Naive thymus-derived CD8-positive, alpha-beta T cell (primary cell): ENCODE data around the gene RPTN. TPM values are rescaled to one million over a fixed set of nuclear protein-coding genes. Genes with fewer than 3 reads are reported as not detected.
"Not testable (repeated sequence)": the region's sequence is repeated elsewhere in the genome, so short reads cannot be mapped to it uniquely, and the experiment has no call there.

Source experiments
- ATAC-seq, 2 donors: fragments of 150-1000 bp; cut with Tn5 transposase in 1 of 2; sonication (Bioruptor Pico), chemical (Tn5 transposase) in 1 of 2; 1 replicate in 1 of 2; 2 replicates in 1 of 2; pipeline ENCODE4 v1.10.0; 2021; ENCODE audit warnings: mild to moderate bottlenecking in 2 of 2, moderate library complexity in 2 of 2
- POLR2A ChIA-PET: fragments of 350-600 bp; sonication (Branson Sonifier 250); formaldehyde crosslinking; loops from one replicate; lab custom pipeline; 2021; ENCODE audit warnings: antibody characterized with exemption; lab: Charles Lee
- DNase-seq, 10 donors: peaks; one replicate each; pipeline versions ENCODE4 v3.0.0 to v3.0.0-alpha.2; 2020 to 2022
- H3K27ac Mint-ChIP-seq, 10 donors: one replicate each; pipeline ENCODE4 v1.8.0; 2020 to 2022; ENCODE audit warnings: mild to moderate bottlenecking in 10 of 10, mixed read lengths in 10 of 10, moderate library complexity in 4 of 10, inconsistent platforms in 1 of 10
- H3K27me3 Mint-ChIP-seq, 5 donors: one replicate each; pipeline ENCODE4 v1.8.0; 2021 to 2022; ENCODE audit warnings: mixed read lengths in 5 of 5
- H3K36me3 Mint-ChIP-seq, 3 donors: one replicate each; pipeline ENCODE4 v1.8.0; 2020 to 2022; ENCODE audit warnings: mixed read lengths in 3 of 3, mild to moderate bottlenecking in 2 of 3, inconsistent platforms in 1 of 3
- H3K4me1 Mint-ChIP-seq, 4 donors: one replicate each; pipeline ENCODE4 v1.8.0; 2021 to 2022; ENCODE audit warnings: mixed read lengths in 4 of 4
- H3K4me3 Mint-ChIP-seq, 10 donors: one replicate each; pipeline ENCODE4 v1.8.0; 2020 to 2022; ENCODE audit warnings: mild to moderate bottlenecking in 10 of 10, mixed read lengths in 10 of 10, moderate library complexity in 6 of 10, inconsistent platforms in 1 of 10
- H3K9me3 Mint-ChIP-seq, 9 donors: one replicate each; pipeline ENCODE4 v1.8.0; 2020 to 2022; ENCODE audit warnings: mixed read lengths in 9 of 9, mild to moderate bottlenecking in 3 of 9, inconsistent platforms in 1 of 9, moderate library complexity in 1 of 9
- polyA plus RNA-seq, 3 donors: library from polyadenylated mRNA; unstranded; fragments of 300-500 nt; fragmentation: Illumina TruSeq; gene quantifications; one replicate each; pipeline ENCODE4 v1.2.3, GENCODE V29; 2021
- total RNA-seq, 8 experiments: library from RNA in 2 of 8; stranded (reverse) in 2 of 8; gene quantifications; one replicate each; pipeline ENCODE4 v1.2.3 and lab custom pipeline; 2021 to 2026

Gene RPTN
- total and polyA plus RNA-seq, 5 experiments from 2014 or later = not detected

DNA sequence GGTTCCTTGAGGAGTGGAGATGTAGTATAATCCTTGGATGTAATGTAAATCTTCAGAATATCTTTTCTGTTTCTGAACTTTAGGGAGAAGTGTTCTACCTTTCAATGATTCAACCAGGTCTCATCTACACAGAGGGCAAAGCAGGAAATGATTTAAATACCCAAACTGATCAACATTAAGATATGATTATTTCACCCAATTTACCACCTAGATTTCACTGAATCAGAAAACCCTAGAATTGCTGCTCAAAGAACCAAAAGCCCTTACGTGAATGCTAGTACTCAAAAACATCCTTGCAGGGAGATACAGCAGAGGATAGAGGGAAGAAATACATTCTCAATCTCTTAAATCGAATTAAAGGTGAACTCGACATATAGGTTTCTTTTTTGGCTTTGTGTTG is 5.0 kb downstream of the RPTN start:
- POLR2A ChIA-PET = no interaction called here
- peaks cover 0 to 11% (median 4%) of the 10 kb centered on the region in 9 donors for H3K9me3 Mint-ChIP-seq
- no peak for DNase-seq
- H3K36me3 Mint-ChIP-seq = peaks cover 0 to 3% (median 0%) of the 10 kb centered on the region in 3 donors
- H3K4me3 Mint-ChIP-seq = no peak overlapping the region
- no peak for ATAC-seq
- H3K4me1 Mint-ChIP-seq = peaks cover 0 to 1% (median 0%) of the 10 kb centered on the region in 4 donors
- peak overlapping the region in 1 of 10 donors; percentile 32 for H3K27ac Mint-ChIP-seq
- peaks cover 2 to 14% (median 5%) of the 10 kb centered on the region in 5 donors for H3K27me3 Mint-ChIP-seq

DNA sequence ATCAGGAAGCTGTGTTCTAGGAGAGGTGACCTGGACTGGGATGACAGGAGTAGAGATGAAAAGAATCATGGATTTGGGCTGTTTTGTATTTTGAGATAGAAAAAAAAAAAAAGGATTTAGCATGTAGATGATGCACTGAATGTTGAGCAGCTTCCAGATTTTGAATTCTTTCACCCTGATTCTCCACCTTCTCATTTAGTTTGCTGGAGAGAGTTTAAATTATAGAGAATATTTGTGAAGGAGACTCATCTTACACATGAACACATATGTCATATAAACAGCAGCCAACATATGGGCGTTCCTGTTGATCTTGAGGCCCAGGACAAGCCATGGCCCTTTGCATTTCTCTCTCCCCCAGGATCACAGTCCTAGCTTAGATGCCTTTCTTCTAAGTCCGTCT is 7.4 kb downstream of the RPTN start:
- no peak for DNase-seq
- POLR2A ChIA-PET = interaction anchor here (0.7 kb wide), 1 partner anchor 154 kb away, joined by 3 read pairs; no protein-coding TSS in a partner anchor
- Mint-ChIP-seq H3K9me3 (peaks cover 0 to 30% (median 17%) of the 10 kb centered on the region in 9 donors), H3K27ac (no peak overlapping the region), H3K36me3 (peaks cover 0 to 18% (median 0%) of the 10 kb centered on the region in 3 donors), H3K4me1 (peaks cover 0 to 1% (median 0%) of the 10 kb centered on the region in 4 donors), H3K27me3 (peaks cover 5 to 17% (median 8%) of the 10 kb centered on the region in 5 donors), H3K4me3 (no peak overlapping the region)
- ATAC-seq = no peak

GRCh38 chr1:152148981-152149380 is 10.0 kb downstream of the RPTN start:
- peaks cover 10 to 30% (median 16%) of the 10 kb centered on the region in 5 donors for H3K27me3 Mint-ChIP-seq
- H3K4me3 Mint-ChIP-seq = no peak overlapping the region
- DNase-seq = no peak
- peaks cover 0 to 2% (median 0%) of the 10 kb centered on the region in 4 donors for H3K4me1 Mint-ChIP-seq
- POLR2A ChIA-PET = no interaction called here
- peaks cover 0 to 28% (median 4%) of the 10 kb centered on the region in 3 donors for H3K36me3 Mint-ChIP-seq
- peaks cover 0 to 42% (median 30%) of the 10 kb centered on the region in 9 donors for H3K9me3 Mint-ChIP-seq
- H3K27ac Mint-ChIP-seq = no peak overlapping the region
- no peak for ATAC-seq

DNA sequence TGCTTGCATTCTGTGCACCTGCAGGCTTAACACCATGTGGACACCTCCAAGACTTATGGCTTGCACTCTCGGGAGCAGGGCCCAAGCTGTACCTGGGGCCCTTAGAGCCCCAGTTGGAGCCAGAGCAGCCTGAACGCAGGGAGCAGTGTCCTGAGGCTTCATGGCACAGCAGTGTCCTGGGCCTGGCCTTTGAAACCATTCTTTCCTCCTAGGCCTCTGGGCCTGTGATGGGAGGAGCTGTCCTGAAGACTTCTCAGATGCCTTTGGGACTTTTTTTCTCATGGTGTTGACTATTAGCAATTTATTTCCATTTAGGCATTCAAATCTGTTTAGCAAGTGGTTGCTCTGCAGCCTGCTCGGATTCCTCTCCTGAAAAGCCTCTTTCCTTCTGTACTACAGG is 11.0 kb downstream of the RPTN start:
- no peak for ATAC-seq
- peaks cover 0 to 42% (median 30%) of the 10 kb centered on the region in 9 donors for H3K9me3 Mint-ChIP-seq
- no peak for DNase-seq
- H3K4me3 Mint-ChIP-seq = no peak overlapping the region
- H3K36me3 Mint-ChIP-seq = peaks cover 0 to 28% (median 4%) of the 10 kb centered on the region in 3 donors
- POLR2A ChIA-PET = no interaction called here
- H3K27ac Mint-ChIP-seq = no peak overlapping the region
- H3K4me1 Mint-ChIP-seq = peaks cover 0 to 2% (median 0%) of the 10 kb centered on the region in 4 donors
- peaks cover 12 to 39% (median 23%) of the 10 kb centered on the region in 5 donors for H3K27me3 Mint-ChIP-seq

DNA sequence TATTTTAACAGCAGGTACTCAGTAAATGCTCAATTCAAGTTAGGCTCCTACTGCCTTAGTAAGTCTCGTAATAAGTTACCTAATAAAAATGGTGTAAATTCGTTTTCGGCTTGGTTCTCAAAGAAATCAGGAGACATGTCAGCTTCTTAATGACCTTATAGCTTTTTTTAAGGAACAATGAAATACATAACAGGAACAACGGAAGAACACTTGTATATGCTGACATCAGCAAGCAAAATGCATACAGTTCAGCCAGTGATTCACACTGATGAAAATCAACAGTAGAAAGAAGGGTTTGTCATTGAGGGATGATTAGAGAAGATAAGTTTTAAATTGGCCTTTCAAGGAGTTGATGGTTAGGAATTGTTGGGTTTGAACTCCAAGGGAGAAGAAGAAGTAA is 13.3 kb downstream of the RPTN start:
- H3K27me3 Mint-ChIP-seq = peaks cover 15 to 32% (median 28%) of the 10 kb centered on the region in 5 donors
- no peak for DNase-seq
- peaks cover 0 to 28% (median 4%) of the 10 kb centered on the region in 3 donors for H3K36me3 Mint-ChIP-seq
- peaks cover 0 to 2% (median 0%) of the 10 kb centered on the region in 4 donors for H3K4me1 Mint-ChIP-seq
- ATAC-seq = no peak
- POLR2A ChIA-PET = no interaction called here
- H3K27ac Mint-ChIP-seq = no peak overlapping the region
- peaks cover 0 to 42% (median 30%) of the 10 kb centered on the region in 9 donors for H3K9me3 Mint-ChIP-seq
- H3K4me3 Mint-ChIP-seq = no peak overlapping the region

DNA sequence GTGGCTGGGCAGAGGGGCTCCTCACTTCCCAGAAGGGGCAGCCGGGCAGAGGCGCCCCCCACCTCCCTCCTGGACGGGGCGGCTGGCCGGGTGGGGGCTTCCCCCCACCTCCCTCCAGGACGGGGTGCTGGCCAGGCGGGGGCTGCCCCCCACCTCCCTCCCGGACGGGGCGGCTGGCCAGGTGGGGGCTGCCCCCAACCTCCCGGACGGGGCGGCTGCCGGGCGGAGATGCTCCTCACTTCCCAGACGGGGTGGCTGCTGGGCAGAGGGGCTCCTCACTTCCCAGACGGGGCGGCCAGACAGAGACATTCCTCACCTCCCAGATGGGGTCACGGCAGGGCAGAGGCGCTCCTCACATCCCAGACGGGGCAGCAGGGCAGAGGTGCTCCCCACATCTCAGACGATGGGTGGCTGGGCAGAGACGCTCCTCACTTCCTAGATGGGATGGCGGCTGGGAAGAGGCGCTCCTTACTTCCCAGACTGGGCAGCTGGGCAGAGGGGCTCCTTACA is 14.3 kb downstream of the RPTN start:
- POLR2A ChIA-PET = not testable (repeated sequence)

DNA sequence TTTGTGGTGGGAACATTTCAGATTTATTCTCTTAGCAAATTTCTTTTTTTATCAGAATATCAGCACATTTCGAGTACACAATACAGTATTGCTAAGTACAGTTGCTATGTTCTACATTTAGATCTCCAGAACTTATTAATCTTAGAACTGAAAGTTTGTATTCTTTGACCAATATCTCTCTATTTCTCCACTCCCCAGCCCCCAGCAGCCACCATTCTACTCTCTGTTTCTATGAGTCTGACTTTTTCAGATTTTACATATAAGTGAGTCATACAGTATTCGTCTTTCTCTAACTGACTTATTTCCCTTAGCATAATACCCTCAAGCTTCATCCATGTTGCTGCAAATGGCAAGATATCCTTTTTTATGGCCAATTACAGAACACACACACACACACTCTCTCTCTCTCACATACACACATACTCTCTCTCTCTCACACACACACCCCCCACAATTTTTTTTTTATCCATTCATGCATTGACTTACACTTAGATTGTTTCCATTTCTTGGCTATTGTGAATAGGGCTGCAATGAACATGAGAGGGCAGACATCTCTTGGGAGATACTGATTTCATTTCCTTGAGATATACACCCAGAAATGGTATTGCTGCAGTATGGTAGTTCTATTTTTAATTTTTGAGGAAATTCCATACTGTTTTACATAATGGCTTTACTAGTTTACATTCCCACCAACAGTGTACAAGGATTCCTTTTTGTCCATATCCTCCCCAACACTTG is 15.7 kb downstream of the RPTN start:
- Mint-ChIP-seq H3K36me3 (peaks cover 0 to 19% (median 4%) of the 10 kb centered on the region in 3 donors), H3K9me3 (peaks cover 0 to 25% (median 19%) of the 10 kb centered on the region in 9 donors), H3K27me3 (peaks cover 27 to 43% (median 39%) of the 10 kb centered on the region in 5 donors), H3K4me1 (peaks cover 0 to 2% (median 0%) of the 10 kb centered on the region in 4 donors), H3K4me3 (no peak overlapping the region), H3K27ac (no peak overlapping the region)
- no peak for ATAC-seq
- DNase-seq = no peak
- POLR2A ChIA-PET = no interaction called here

More for the DNA sequence above, 14.3 kb downstream of the RPTN start:
- H3K4me3 Mint-ChIP-seq, DNase-seq, H3K27ac Mint-ChIP-seq, ATAC-seq, H3K4me1 Mint-ChIP-seq: not testable (repeated sequence)
- Mint-ChIP-seq H3K36me3 (peaks cover 0 to 28% (median 4%) of the 10 kb centered on the region in 3 donors), H3K9me3 (peaks cover 0 to 39% (median 29%) of the 10 kb centered on the region in 9 donors), H3K27me3 (peaks cover 18 to 37% (median 32%) of the 10 kb centered on the region in 5 donors)

DNA sequence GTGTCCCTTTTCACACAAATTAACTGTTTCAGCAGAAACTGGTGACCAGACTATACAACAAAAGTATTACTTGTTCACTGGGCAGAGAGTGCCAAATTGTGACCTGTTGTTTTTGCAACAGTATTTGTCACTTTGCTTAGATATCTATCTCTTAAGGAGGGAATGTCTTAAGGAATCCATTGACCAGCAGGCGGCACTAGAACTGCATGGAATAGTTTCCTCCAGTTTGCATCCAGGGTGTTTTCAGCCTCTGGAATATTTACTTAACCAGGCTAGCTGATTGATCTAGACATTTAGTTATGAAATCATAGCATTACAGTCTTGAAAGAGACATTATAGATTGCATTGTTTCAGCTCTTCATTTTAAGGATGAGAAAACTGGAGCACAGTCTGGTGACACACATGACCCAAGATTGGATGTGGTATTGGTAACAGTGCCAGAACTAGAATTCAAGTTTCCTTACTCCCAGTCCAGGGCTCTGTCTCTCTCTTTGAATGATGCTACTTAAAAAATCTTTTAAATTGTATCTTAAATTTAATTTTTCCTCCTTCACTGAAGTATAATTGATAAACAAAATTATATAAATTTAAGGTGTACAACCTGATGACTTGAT is 16.9 kb downstream of the RPTN start:
- Mint-ChIP-seq H3K27me3 (peaks cover 27 to 44% (median 43%) of the 10 kb centered on the region in 5 donors), H3K4me3 (no peak overlapping the region), H3K27ac (no peak overlapping the region), H3K36me3 (peaks cover 0 to 15% (median 4%) of the 10 kb centered on the region in 3 donors), H3K4me1 (peaks cover 0 to 2% (median 0%) of the 10 kb centered on the region in 4 donors), H3K9me3 (peaks cover 0 to 22% (median 13%) of the 10 kb centered on the region in 9 donors)
- DNase-seq (no peak), ATAC-seq (no peak)
- POLR2A ChIA-PET = no interaction called here

DNA sequence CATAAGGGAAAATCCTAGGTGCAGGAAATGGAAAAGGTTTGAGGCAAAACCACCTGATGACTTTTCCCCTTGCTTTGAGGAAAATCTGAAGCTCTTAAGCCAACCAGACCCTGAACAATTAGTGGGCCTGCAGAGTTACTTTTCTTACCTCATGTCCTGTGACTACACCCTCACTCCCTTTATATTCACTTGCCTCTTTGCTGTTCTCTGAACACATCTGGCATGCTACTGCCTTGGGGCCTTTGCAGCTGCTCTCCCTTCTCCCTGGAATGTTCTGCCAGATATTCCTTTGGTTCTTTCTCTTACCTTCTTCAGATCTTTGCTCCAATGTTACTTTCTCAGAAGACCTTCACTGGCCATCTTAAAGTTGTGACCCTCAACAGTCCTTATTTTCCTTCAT is 21.8 kb downstream of the RPTN start:
- DNase-seq (no peak), ATAC-seq (no peak)
- POLR2A ChIA-PET = no interaction called here
- H3K4me3 Mint-ChIP-seq = no peak overlapping the region
- no peaks in the 10 kb centered on the region for H3K4me1 Mint-ChIP-seq
- peaks cover 16 to 46% (median 23%) of the 10 kb centered on the region in 5 donors for H3K27me3 Mint-ChIP-seq
- H3K9me3 Mint-ChIP-seq = peaks cover 0 to 25% (median 12%) of the 10 kb centered on the region in 9 donors
- H3K36me3 Mint-ChIP-seq = peaks cover 0 to 16% (median 2%) of the 10 kb centered on the region in 3 donors
- H3K27ac Mint-ChIP-seq = no peak overlapping the region

GRCh38 chr1:152130186-152130585 is 28.8 kb downstream of the RPTN start:
- DNase-seq (no peak), ATAC-seq (no peak)
- H3K4me1 Mint-ChIP-seq = no peaks in the 10 kb centered on the region
- peaks cover 34 to 62% (median 49%) of the 10 kb centered on the region in 5 donors for H3K27me3 Mint-ChIP-seq
- H3K27ac Mint-ChIP-seq = no peak overlapping the region
- H3K36me3 Mint-ChIP-seq = peaks cover 0 to 29% (median 2%) of the 10 kb centered on the region in 3 donors
- POLR2A ChIA-PET = no interaction called here
- no peak overlapping the region for H3K4me3 Mint-ChIP-seq
- H3K9me3 Mint-ChIP-seq = peaks cover 0 to 42% (median 23%) of the 10 kb centered on the region in 9 donors

DNA sequence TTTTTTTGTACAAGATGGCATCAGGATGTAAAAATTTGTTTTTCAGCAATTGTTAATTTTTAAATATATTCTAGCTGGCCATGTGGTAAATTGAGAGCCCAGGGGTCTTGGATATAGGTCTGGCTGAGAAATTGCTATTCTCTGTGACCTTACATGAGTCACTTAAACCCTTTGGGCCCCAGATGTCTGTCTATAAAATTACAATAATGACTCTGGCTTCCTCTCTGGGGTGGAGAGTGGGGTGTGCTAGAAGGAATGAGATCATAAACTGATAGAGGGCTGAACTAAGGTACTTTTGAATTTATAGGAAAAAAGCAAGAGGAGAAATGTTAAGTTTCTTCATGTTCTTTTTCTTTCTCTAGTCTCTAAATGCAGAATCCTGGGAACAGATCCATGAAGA is 31.4 kb downstream of the RPTN start:
- POLR2A ChIA-PET = no interaction called here
- DNase-seq (no peak), ATAC-seq (no peak)
- H3K4me1 Mint-ChIP-seq = no peaks in the 10 kb centered on the region
- peaks cover 33 to 66% (median 49%) of the 10 kb centered on the region in 5 donors for H3K27me3 Mint-ChIP-seq
- H3K27ac Mint-ChIP-seq = no peak overlapping the region
- H3K36me3 Mint-ChIP-seq = peaks cover 0 to 18% (median 0%) of the 10 kb centered on the region in 3 donors
- no peak overlapping the region for H3K4me3 Mint-ChIP-seq
- peaks cover 0 to 22% (median 13%) of the 10 kb centered on the region in 9 donors for H3K9me3 Mint-ChIP-seq

- Mint-ChIP-seq H3K4me3 (no peak overlapping the region), H3K27me3 (peaks cover 34 to 72% (median 50%) of the 10 kb centered on the region in 5 donors), H3K9me3 (peaks cover 0 to 14% (median 7%) of the 10 kb centered on the region in 9 donors), H3K27ac (no peak overlapping the region), H3K4me1 (no peaks in the 10 kb centered on the region), H3K36me3 (peaks cover 0 to 10% (median 0%) of the 10 kb centered on the region in 3 donors)
- POLR2A ChIA-PET = no interaction called here
- DNase-seq (no peak), ATAC-seq (no peak)
Observed at GRCh38 chr1:152125834-152126443, 33.1 kb downstream of the RPTN start.
